22Rv1 (cell line): Measurements from ENCODE around the gene CDC16.
"Not testable (repeated sequence)": the region's sequence is repeated elsewhere in the genome, so short reads cannot be mapped to it uniquely, and the experiment has no call there.

Experiments used
- H3K27ac ChIP-seq: fragments of 450-650 bp; 2 replicates; pipeline ENCODE4 v1.5.1; 2017
- ZFX ChIP-seq: fragments of 450-650 bp; IDR thresholded peaks from 2 replicates; pipeline ENCODE4 v1.6.1; 2017; ENCODE audit warnings: antibody characterized with exemption, borderline replicate concordance
- TF ChIP-seq, protein P1 (sequence below): fragments of 450-650 bp; IDR thresholded peaks from 2 replicates; pipeline ENCODE4 v1.5.1; 2017; ENCODE audit warnings: mild to moderate bottlenecking

CDC16 gene

DNA sequence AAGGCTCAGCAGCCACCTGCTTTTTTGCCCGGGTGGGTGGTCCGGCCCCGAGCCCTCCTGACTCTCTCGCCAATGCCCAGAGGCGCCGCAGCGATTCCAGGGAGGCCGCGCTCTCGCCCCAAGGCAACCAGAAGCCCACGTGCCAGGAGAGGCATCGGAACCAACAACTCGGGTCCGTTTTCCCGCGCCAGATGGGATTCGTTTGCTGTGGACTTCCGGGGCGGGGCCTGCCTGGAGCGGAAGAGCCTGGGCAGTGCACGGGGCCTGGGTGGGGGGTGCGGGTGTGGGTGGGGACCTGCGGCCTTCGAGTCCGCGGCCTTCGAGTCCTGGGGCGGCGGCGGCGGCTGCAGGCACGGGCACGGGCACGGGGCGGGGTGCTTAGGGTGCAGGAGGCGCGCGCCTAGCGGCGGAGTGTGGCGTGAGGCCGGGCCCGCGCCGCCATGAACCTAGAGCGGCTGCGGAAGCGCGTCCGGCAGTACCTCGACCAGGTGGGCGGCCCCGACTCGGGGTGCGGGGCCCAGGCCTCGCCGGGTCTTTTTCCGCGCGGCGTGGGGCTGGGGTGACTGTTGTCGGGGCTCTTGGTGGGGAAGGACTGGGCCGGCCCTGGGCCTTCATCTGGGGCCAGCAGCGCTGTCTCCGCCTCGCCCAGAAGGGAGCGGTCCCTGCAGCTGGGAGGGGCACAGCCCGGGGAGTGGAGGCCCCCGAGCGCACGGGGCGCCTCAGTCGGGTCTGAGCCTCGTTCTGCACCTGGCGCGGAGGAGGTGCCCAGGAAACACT lies at the start of gene CDC16:
CDC16 (plus strand) TSS at position 253 of the 777 bp plus-strand sequence; CDS start at position 441, 188 bp downstream.
- H3K27ac ChIP-seq, result peak within 1 kb of the TSS; percentile 55
- TF ChIP-seq, protein P1, sequence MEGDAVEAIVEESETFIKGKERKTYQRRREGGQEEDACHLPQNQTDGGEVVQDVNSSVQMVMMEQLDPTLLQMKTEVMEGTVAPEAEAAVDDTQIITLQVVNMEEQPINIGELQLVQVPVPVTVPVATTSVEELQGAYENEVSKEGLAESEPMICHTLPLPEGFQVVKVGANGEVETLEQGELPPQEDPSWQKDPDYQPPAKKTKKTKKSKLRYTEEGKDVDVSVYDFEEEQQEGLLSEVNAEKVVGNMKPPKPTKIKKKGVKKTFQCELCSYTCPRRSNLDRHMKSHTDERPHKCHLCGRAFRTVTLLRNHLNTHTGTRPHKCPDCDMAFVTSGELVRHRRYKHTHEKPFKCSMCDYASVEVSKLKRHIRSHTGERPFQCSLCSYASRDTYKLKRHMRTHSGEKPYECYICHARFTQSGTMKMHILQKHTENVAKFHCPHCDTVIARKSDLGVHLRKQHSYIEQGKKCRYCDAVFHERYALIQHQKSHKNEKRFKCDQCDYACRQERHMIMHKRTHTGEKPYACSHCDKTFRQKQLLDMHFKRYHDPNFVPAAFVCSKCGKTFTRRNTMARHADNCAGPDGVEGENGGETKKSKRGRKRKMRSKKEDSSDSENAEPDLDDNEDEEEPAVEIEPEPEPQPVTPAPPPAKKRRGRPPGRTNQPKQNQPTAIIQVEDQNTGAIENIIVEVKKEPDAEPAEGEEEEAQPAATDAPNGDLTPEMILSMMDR, result 0 out of 2 replicates have a peak, but pooled peaks have one; percentile 5
- no peak for TF ChIP-seq ZFX

GRCh38 chr13:114185182-114185971 lies 49.3 kb upstream of the CDC16 start:
- TF ChIP-seq, protein P1, result no peak
- TF ChIP-seq ZFX, result no peak
- no peak overlapping the region for H3K27ac ChIP-seq

DNA sequence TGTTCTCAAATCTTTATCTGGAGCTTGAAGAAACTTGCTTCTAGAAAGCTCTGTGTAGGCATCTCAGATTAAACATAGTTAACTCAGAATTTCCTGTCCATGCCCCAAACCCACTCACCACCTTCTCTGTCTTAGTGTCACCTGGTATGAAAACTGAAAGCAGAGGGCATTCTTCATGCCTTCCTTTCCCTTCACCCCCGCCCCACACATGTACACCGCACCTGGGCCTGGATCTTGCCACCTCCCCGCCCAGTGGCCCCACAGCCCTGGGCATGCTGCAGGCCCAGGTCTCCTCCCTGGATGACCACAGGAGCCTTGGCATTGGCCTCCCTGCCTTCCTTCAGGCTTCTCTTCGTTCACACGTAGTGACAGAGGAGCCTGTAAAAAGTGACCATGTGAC lies 39.8 kb upstream of the CDC16 start:
- H3K27ac ChIP-seq, result no peak overlapping the region
- TF ChIP-seq, protein P1, result no peak
- no peak for TF ChIP-seq ZFX

GRCh38 chr13:114196629-114197028 lies 38.1 kb upstream of the CDC16 start:
- TF ChIP-seq ZFX, result no peak
- TF ChIP-seq, protein P1, result no peak
- no peak overlapping the region for H3K27ac ChIP-seq

- TF ChIP-seq, protein P1, result no peak
- TF ChIP-seq ZFX, result no peak
- H3K27ac ChIP-seq, result no peak overlapping the region
Measured at GRCh38 chr13:114198556-114198955, 36.1 kb upstream of the CDC16 start.

GRCh38 chr13:114199526-114199925 lies 35.2 kb upstream of the CDC16 start:
- H3K27ac ChIP-seq, result not testable (repeated sequence)

- no peak overlapping the region for H3K27ac ChIP-seq
- no peak for TF ChIP-seq ZFX
- TF ChIP-seq, protein P1, result no peak
Measured at GRCh38 chr13:114199954-114200353, 34.7 kb upstream of the CDC16 start.
